ENCODE results near the gene SF3A1. TPM values are rescaled to one million over a fixed set of nuclear protein-coding genes. Genes with fewer than 3 reads are reported as not detected.
A peak's percentile ranks its signal among the peaks of the same experiment; 100 is the strongest.

The SF3A1 gene
- total and polyA plus RNA-seq, 2 of the 13 experiments (the other 11 are each of a cell fraction or from before 2014, with no cell fraction given) = 10.0 to 22.0 TPM

GRCh38 chr22:30287648-30288418, 68.9 kb downstream of the SF3A1 start (continued):
- TF ChIP-seq HNRNPLL (IDR thresholded peaks at IDR 0.05; ENCODE audit: low read depth, low read length, poor library complexity, severe bottlenecking) (no peak), ZNF451 (CRISPR knock-in tag; IDR thresholded peaks at IDR 0.05) (no peak), ZSCAN21 (CRISPR knock-in tag; IDR thresholded peaks at IDR 0.05; ENCODE audit: borderline replicate concordance) (no peak), MAFK (conservative IDR thresholded peaks at IDR 0.05 in 1 of 2, IDR thresholded peaks at IDR 0.05 in 1 of 2; ENCODE audit: low read length in 2 of 2) (no peak), PITX1 (CRISPR knock-in tag; IDR thresholded peaks at IDR 0.05) (no peak), SIX4 (CRISPR knock-in tag; IDR thresholded peaks at IDR 0.05) (no peak), ZNF660 (CRISPR knock-in tag; IDR thresholded peaks at IDR 0.05; ENCODE audit: borderline replicate concordance, low read depth) (no peak), RBAK (CRISPR knock-in tag; IDR thresholded peaks at IDR 0.05) (no peak), TOPORS (CRISPR knock-in tag; IDR thresholded peaks at IDR 0.05) (no peak), ASH2L (IDR thresholded peaks at IDR 0.05; ENCODE audit: insufficient read length, low read depth, low read length) (peak; percentile 41), KDM5B (CRISPR knock-in tag; IDR thresholded peaks at IDR 0.05; ENCODE audit: borderline replicate concordance) (0 out of 2 replicates have a peak, but pooled peaks have one; percentile 20), TCF7L2 (IDR thresholded peaks at IDR 0.05; ENCODE audit: low read depth, low read length) (no peak), RXRB (CRISPR knock-in tag; IDR thresholded peaks at IDR 0.05; ENCODE audit: borderline replicate concordance) (no peak), EEA1 (CRISPR knock-in tag; IDR thresholded peaks at IDR 0.05; ENCODE audit: borderline replicate concordance) (no peak), ZBTB25 (CRISPR knock-in tag; IDR thresholded peaks at IDR 0.05) (no peak; the same call in 1 of the 2 replicates), ZNF687 (CRISPR knock-in tag; IDR thresholded peaks at IDR 0.05) (peak; percentile 51; the same call in 1 of the 2 replicates), NCOA5 (CRISPR knock-in tag; IDR thresholded peaks at IDR 0.05) (no peak), PLSCR1 (CRISPR knock-in tag; IDR thresholded peaks at IDR 0.05; ENCODE audit: borderline replicate concordance) (no peak), LCORL (IDR thresholded peaks at IDR 0.05) (no peak), LCORL (CRISPR knock-in tag; IDR thresholded peaks at IDR 0.05) (peak; percentile 35; the same call in 1 of the 2 replicates), ZNF292 (CRISPR knock-in tag; IDR thresholded peaks at IDR 0.05; ENCODE audit: borderline replicate concordance, low read depth) (0 out of 2 replicates have a peak, but pooled peaks have one; percentile 25), ZNF746 (CRISPR knock-in tag; IDR thresholded peaks at IDR 0.05) (no peak)
- TF ChIP-seq, protein P1, sequence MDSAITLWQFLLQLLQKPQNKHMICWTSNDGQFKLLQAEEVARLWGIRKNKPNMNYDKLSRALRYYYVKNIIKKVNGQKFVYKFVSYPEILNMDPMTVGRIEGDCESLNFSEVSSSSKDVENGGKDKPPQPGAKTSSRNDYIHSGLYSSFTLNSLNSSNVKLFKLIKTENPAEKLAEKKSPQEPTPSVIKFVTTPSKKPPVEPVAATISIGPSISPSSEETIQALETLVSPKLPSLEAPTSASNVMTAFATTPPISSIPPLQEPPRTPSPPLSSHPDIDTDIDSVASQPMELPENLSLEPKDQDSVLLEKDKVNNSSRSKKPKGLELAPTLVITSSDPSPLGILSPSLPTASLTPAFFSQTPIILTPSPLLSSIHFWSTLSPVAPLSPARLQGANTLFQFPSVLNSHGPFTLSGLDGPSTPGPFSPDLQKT (CRISPR knock-in tag; IDR thresholded peaks at IDR 0.05; ENCODE audit: borderline replicate concordance) = no peak
